RWPE2 (cell line): Measurements from ENCODE around the gene GMDS.

Experiments
- ATAC-seq: fragments of 200-7000 bp; cut with Tn5 transposase; 3 replicates; pipeline ENCODE4 v1.9.1; 2021; ENCODE audit warnings: low read depth
- DNase-seq: peaks from one replicate; pipeline ENCODE4 v3.0.0-alpha.2; 2020; ENCODE audit warnings: low spot score
- H3K27ac ChIP-seq: fragments of 450-650 bp; 2 replicates; pipeline ENCODE4 v1.5.1; 2017; ENCODE audit warnings: mild to moderate bottlenecking; ENCODE audit not compliant: poor library complexity, severe bottlenecking
- H3K27me3 ChIP-seq: fragments of 250-450 bp; sonication (Bioruptor Pico); 2 replicates; pipeline ENCODE4 v1.5.1; 2021; ENCODE audit warnings: mild to moderate bottlenecking, moderate library complexity; ENCODE audit not compliant: insufficient read depth, poor library complexity, severe bottlenecking
- H3K36me3 ChIP-seq: fragments of 250-450 bp; sonication (Bioruptor Pico); 2 replicates; pipeline ENCODE4 v1.5.1; 2020; ENCODE audit warnings: low read depth, mild to moderate bottlenecking, moderate library complexity
- H3K4me1 ChIP-seq: fragments of 250-450 bp; sonication (Bioruptor Pico); 2 replicates; pipeline ENCODE4 v1.5.1; 2021; ENCODE audit warnings: mild to moderate bottlenecking, moderate library complexity; ENCODE audit not compliant: insufficient read depth, poor library complexity, severe bottlenecking
- H3K4me3 ChIP-seq: fragments of 250-450 bp; sonication (Bioruptor Pico); 2 replicates; pipeline ENCODE4 v1.5.1; 2021; ENCODE audit warnings: mild to moderate bottlenecking, moderate library complexity; ENCODE audit not compliant: severe bottlenecking
- H3K9me3 ChIP-seq: fragments of 250-450 bp; sonication (Bioruptor Pico); 2 replicates; pipeline ENCODE4 v1.5.1; 2021; ENCODE audit warnings: mild to moderate bottlenecking, moderate library complexity; ENCODE audit not compliant: severe bottlenecking
- TF ChIP-seq, protein P1 (sequence below): fragments of 450-650 bp; IDR thresholded peaks from one replicate; pipeline ENCODE4 v1.5.1; 2017; ENCODE audit warnings: mild to moderate bottlenecking, moderate library complexity; ENCODE audit not compliant: poor library complexity, severe bottlenecking

Gene GMDS

DNA sequence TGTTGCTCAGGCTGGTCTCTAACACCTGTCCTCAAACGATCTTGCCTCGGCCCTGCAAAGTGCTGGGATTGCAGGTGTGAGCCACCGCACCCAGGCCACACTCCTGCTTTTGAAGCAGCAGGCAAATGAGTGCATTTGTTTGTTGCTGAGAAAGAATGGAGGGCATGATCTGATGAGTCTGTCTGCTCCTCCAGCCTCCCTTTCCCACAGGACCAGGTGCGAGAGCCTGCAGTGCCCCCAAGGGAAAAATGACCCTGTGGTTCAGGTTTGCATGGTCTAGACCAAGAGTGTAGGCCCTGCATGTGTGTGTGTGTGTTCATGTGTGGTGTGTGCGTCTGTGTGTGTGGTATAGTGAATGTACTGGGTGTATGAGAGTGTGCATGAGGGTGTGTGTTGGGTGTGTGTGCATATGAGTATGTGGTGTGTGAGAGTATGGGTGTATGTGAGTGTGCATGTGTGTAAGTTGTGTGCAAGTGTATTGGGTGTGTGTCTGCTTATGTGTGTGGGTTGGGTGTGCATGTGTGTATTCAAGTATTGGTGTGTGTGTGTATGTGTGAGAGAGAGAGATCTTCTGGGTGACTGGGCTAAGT is 658.4 kb downstream of the GMDS start:
- no peak for DNase-seq
- H3K27me3 ChIP-seq = no peaks in the 10 kb centered on the region
- TF ChIP-seq, protein P1, sequence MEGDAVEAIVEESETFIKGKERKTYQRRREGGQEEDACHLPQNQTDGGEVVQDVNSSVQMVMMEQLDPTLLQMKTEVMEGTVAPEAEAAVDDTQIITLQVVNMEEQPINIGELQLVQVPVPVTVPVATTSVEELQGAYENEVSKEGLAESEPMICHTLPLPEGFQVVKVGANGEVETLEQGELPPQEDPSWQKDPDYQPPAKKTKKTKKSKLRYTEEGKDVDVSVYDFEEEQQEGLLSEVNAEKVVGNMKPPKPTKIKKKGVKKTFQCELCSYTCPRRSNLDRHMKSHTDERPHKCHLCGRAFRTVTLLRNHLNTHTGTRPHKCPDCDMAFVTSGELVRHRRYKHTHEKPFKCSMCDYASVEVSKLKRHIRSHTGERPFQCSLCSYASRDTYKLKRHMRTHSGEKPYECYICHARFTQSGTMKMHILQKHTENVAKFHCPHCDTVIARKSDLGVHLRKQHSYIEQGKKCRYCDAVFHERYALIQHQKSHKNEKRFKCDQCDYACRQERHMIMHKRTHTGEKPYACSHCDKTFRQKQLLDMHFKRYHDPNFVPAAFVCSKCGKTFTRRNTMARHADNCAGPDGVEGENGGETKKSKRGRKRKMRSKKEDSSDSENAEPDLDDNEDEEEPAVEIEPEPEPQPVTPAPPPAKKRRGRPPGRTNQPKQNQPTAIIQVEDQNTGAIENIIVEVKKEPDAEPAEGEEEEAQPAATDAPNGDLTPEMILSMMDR = no peak
- no peak overlapping the region for H3K27ac ChIP-seq
- ATAC-seq = no peak
- H3K4me1 ChIP-seq = no peaks in the 10 kb centered on the region
- no peak overlapping the region for H3K4me3 ChIP-seq
- peaks cover 2% of the 10 kb centered on the region for H3K9me3 ChIP-seq
- no peaks in the 10 kb centered on the region for H3K36me3 ChIP-seq

DNA sequence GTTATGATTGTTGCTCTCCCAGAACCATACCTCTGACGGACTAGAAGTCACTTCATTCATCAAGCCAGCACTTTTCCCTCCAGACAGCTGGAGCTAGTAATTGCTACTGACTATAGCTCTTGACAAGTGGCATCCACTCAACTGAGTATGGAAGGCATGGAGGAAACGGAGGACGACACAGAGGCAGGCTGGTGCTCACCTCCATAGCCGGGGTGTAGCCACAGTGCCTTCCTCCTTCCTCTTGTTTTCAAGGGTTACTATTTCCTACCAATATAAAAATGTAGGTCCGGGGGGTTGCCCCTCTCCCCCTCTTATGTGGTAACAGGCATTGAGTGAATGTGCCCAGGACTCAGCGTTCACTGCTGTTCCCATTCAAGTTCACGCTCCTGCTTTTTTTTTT is 659.1 kb downstream of the GMDS start:
- H3K4me1 ChIP-seq = no peaks in the 10 kb centered on the region
- H3K4me3 ChIP-seq = no peak overlapping the region
- peaks cover 2% of the 10 kb centered on the region for H3K9me3 ChIP-seq
- ATAC-seq (no peak), DNase-seq (no peak)
- no peaks in the 10 kb centered on the region for H3K36me3 ChIP-seq
- H3K27ac ChIP-seq = no peak overlapping the region
- H3K27me3 ChIP-seq = no peaks in the 10 kb centered on the region
- TF ChIP-seq, protein P1 = no peak

DNA sequence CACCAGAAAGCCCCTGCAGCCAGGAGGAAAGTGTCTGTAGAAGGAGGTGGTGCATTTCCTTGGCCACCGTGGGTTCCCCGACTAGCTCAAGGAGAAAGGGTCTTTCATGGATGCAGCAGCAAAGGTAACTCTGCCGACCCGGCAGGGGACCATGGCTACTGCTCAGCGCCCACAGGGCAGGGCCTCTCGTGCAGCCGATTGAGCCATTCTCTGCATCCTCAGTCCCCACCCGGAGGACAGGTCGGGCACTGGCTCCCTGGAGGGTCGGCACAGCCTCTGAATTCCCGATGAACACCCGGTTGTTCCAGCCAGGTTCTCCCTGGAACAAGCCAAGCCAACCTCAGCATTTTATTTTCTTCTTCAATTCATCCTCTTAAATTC is 659.7 kb downstream of the GMDS start:
- Histone ChIP-seq H3K27me3 (no peaks in the 10 kb centered on the region), H3K4me1 (no peaks in the 10 kb centered on the region), H3K9me3 (no peaks in the 10 kb centered on the region), H3K4me3 (no peak overlapping the region), H3K36me3 (no peaks in the 10 kb centered on the region), H3K27ac (no peak overlapping the region)
- TF ChIP-seq, protein P1 = no peak
- ATAC-seq = no peak
- no peak for DNase-seq

DNA sequence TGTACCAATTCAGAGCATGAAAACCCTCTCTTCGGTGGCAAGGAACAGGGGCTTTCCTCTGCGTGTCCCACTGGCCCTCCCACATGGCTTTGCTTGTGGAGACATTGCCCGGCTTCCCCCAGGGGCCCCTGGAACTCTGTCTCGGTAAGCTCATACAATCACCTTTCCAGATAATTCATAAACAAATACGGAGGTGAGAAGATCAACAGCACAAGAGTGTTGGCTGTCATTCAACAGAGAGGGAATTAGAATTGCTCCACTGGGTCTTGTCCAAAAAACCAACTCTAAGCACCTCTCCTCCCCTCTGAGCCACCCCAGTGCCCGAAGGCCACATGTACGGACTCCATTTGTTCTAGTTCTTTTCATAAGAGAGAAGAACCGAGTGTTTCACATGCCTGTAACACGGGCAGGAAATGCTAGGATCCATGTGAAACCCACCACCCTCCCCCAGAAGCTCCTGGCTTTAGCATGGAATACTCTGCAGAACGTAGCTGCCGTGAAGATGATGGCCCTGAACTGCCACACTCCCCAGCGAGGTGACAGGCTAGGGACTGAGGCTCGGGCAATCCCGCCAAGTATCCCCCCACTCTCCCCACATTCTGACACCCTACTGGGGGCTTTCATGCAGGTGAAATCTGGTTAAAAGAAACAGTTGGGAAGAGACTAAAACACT is 660.3 kb downstream of the GMDS start:
- ATAC-seq (no peak), DNase-seq (no peak)
- Histone ChIP-seq H3K36me3 (no peaks in the 10 kb centered on the region), H3K9me3 (no peaks in the 10 kb centered on the region), H3K4me3 (no peak overlapping the region), H3K27me3 (no peaks in the 10 kb centered on the region), H3K4me1 (no peaks in the 10 kb centered on the region), H3K27ac (no peak overlapping the region)
- TF ChIP-seq, protein P1 = no peak

DNA sequence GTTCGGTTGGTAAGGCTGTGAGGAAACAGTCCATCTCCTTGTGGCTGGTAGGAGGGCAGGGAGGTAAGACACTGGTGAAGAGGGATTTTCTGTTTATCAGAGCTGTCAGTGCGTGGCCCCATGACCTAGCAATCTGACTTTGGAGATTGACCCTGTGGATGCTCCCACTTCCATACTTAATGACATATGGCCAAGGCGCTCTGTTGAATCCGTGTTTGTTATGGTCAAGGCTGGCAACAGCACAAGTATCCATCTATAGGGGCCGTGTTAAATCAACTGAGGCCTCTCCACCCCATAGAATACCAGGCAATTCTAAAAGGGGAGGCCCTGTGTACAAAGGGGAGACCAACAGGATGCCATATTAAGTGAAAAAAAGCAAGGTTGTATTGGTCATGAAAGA is 661.3 kb downstream of the GMDS start:
- Histone ChIP-seq H3K9me3 (no peaks in the 10 kb centered on the region), H3K27ac (no peak overlapping the region), H3K27me3 (no peaks in the 10 kb centered on the region), H3K4me3 (no peak overlapping the region), H3K36me3 (no peaks in the 10 kb centered on the region), H3K4me1 (no peaks in the 10 kb centered on the region)
- DNase-seq = no peak
- ATAC-seq = no peak
- TF ChIP-seq, protein P1 = no peak
